Memory B cell (primary cell): ENCODE results near the gene FER1L5.
A peak's percentile ranks its signal among the peaks of the same experiment; 100 is the strongest.

ENCODE experiments used
- ATAC-seq: fragments of 150-1000 bp; cut with Tn5 transposase; 2 replicates; pipeline ENCODE4 v1.10.0; 2021; ENCODE audit warnings: low read depth, mild to moderate bottlenecking, moderate library complexity
- DNase-seq, 2 donors: peaks; one replicate each; pipeline ENCODE4 v3.0.0; 2022; ENCODE audit warnings: low spot score in 2 of 2
- H3K27ac Mint-ChIP-seq: one replicate; pipeline ENCODE4 v1.8.0; 2022; ENCODE audit warnings: mild to moderate bottlenecking, moderate library complexity, mixed read lengths
- H3K27me3 Mint-ChIP-seq: one replicate; pipeline ENCODE4 v1.8.0; 2022; ENCODE audit warnings: mixed read lengths
- H3K36me3 Mint-ChIP-seq: one replicate; pipeline ENCODE4 v1.8.0; 2022; ENCODE audit warnings: mild to moderate bottlenecking, mixed read lengths
- H3K4me1 Mint-ChIP-seq: one replicate; pipeline ENCODE4 v1.8.0; 2022; ENCODE audit warnings: mixed read lengths
- H3K4me3 Mint-ChIP-seq: one replicate; pipeline ENCODE4 v1.8.0; 2022; ENCODE audit warnings: mild to moderate bottlenecking, moderate library complexity, mixed read lengths
- H3K9me3 Mint-ChIP-seq: one replicate; pipeline ENCODE4 v1.8.0; 2022; ENCODE audit warnings: mixed read lengths

Gene FER1L5

GRCh38 chr2:96710985-96711384 lies 68.4 kb downstream of the FER1L5 start:
- Mint-ChIP-seq H3K27ac (no peak overlapping the region), H3K36me3 (peaks cover 25% of the 10 kb centered on the region), H3K4me1 (no peaks in the 10 kb centered on the region), H3K9me3 (no peaks in the 10 kb centered on the region), H3K27me3 (no peaks in the 10 kb centered on the region), H3K4me3 (no peak overlapping the region)
- DNase-seq (no peak), ATAC-seq (no peak)

- Mint-ChIP-seq H3K36me3 (peaks cover 15% of the 10 kb centered on the region), H3K4me3 (no peak overlapping the region), H3K9me3 (no peaks in the 10 kb centered on the region), H3K4me1 (no peaks in the 10 kb centered on the region), H3K27ac (no peak overlapping the region), H3K27me3 (no peaks in the 10 kb centered on the region)
- ATAC-seq (no peak), DNase-seq (no peak)
Measured at GRCh38 chr2:96715658-96716057, 73.1 kb downstream of the FER1L5 start.

- peaks cover 10% of the 10 kb centered on the region for H3K36me3 Mint-ChIP-seq
- H3K27me3 Mint-ChIP-seq: no peaks in the 10 kb centered on the region
- peak overlapping the region; percentile 70 for H3K27ac Mint-ChIP-seq
- H3K4me3 Mint-ChIP-seq: no peak overlapping the region
- H3K4me1 Mint-ChIP-seq: peaks cover 2% of the 10 kb centered on the region
- ATAC-seq (no peak), DNase-seq (no peak)
- H3K9me3 Mint-ChIP-seq: no peaks in the 10 kb centered on the region
Measured at GRCh38 chr2:96716388-96716787, 73.8 kb downstream of the FER1L5 start.

GRCh38 chr2:96726131-96726530 lies 83.6 kb downstream of the FER1L5 start:
- Mint-ChIP-seq H3K9me3 (no peaks in the 10 kb centered on the region), H3K36me3 (peaks cover 18% of the 10 kb centered on the region), H3K27ac (no peak overlapping the region), H3K27me3 (no peaks in the 10 kb centered on the region), H3K4me3 (no peak overlapping the region), H3K4me1 (no peaks in the 10 kb centered on the region)
- ATAC-seq: no peak
- DNase-seq: no peak

- H3K36me3 Mint-ChIP-seq: peaks cover 20% of the 10 kb centered on the region
- H3K4me1 Mint-ChIP-seq: no peaks in the 10 kb centered on the region
- H3K9me3 Mint-ChIP-seq: no peaks in the 10 kb centered on the region
- ATAC-seq (no peak), DNase-seq (no peak)
- no peak overlapping the region for H3K27ac Mint-ChIP-seq
- H3K27me3 Mint-ChIP-seq: no peaks in the 10 kb centered on the region
- no peak overlapping the region for H3K4me3 Mint-ChIP-seq
Measured at GRCh38 chr2:96727431-96727830, 84.9 kb downstream of the FER1L5 start.

- peak overlapping the region; percentile 65 for H3K27ac Mint-ChIP-seq
- no peaks in the 10 kb centered on the region for H3K4me1 Mint-ChIP-seq
- H3K36me3 Mint-ChIP-seq: peaks cover 29% of the 10 kb centered on the region
Measured at GRCh38 chr2:96729748-96730147, 87.2 kb downstream of the FER1L5 start.

GRCh38 chr2:96730212-96730611 lies 87.6 kb downstream of the FER1L5 start:
- Mint-ChIP-seq H3K4me1 (no peaks in the 10 kb centered on the region), H3K36me3 (peaks cover 30% of the 10 kb centered on the region), H3K27me3 (no peaks in the 10 kb centered on the region), H3K9me3 (no peaks in the 10 kb centered on the region), H3K4me3 (no peak overlapping the region), H3K27ac (peak overlapping the region; percentile 65)
- ATAC-seq (no peak), DNase-seq (no peak)

More at GRCh38 chr2:96729748-96730147, 87.2 kb downstream of the FER1L5 start:
- ATAC-seq (no peak), DNase-seq (no peak)
- Mint-ChIP-seq H3K27me3 (no peaks in the 10 kb centered on the region), H3K4me3 (no peak overlapping the region), H3K9me3 (no peaks in the 10 kb centered on the region)

- no peaks in the 10 kb centered on the region for H3K9me3 Mint-ChIP-seq
- DNase-seq: no peak
- no peaks in the 10 kb centered on the region for H3K27me3 Mint-ChIP-seq
- peaks cover 5% of the 10 kb centered on the region for H3K4me1 Mint-ChIP-seq
- no peak for ATAC-seq
- no peak overlapping the region for H3K27ac Mint-ChIP-seq
- no peak overlapping the region for H3K4me3 Mint-ChIP-seq
- H3K36me3 Mint-ChIP-seq: peaks cover 26% of the 10 kb centered on the region
Measured at GRCh38 chr2:96733931-96734330, 91.4 kb downstream of the FER1L5 start.

- H3K27me3 Mint-ChIP-seq: no peaks in the 10 kb centered on the region
- H3K27ac Mint-ChIP-seq: no peak overlapping the region
- H3K4me1 Mint-ChIP-seq: peaks cover 12% of the 10 kb centered on the region
- no peak overlapping the region for H3K4me3 Mint-ChIP-seq
- no peaks in the 10 kb centered on the region for H3K9me3 Mint-ChIP-seq
- ATAC-seq: no peak
- peaks cover 26% of the 10 kb centered on the region for H3K36me3 Mint-ChIP-seq
- no peak for DNase-seq
Measured at GRCh38 chr2:96734880-96735583, 92.5 kb downstream of the FER1L5 start.

GRCh38 chr2:96737251-96737650 lies 94.7 kb downstream of the FER1L5 start:
- H3K27ac Mint-ChIP-seq: no peak overlapping the region
- ATAC-seq (no peak), DNase-seq (no peak)
- no peaks in the 10 kb centered on the region for H3K9me3 Mint-ChIP-seq
- no peak overlapping the region for H3K4me3 Mint-ChIP-seq
- H3K36me3 Mint-ChIP-seq: peaks cover 14% of the 10 kb centered on the region
- H3K4me1 Mint-ChIP-seq: peaks cover 21% of the 10 kb centered on the region
- H3K27me3 Mint-ChIP-seq: no peaks in the 10 kb centered on the region

GRCh38 chr2:96737831-96738230 lies 95.3 kb downstream of the FER1L5 start:
- ATAC-seq: no peak
- Mint-ChIP-seq H3K4me3 (peak overlapping the region; percentile 0), H3K9me3 (no peaks in the 10 kb centered on the region), H3K36me3 (peaks cover 13% of the 10 kb centered on the region), H3K4me1 (peaks cover 21% of the 10 kb centered on the region), H3K27ac (no peak overlapping the region), H3K27me3 (no peaks in the 10 kb centered on the region)
- no peak for DNase-seq

GRCh38 chr2:96739076-96739632 lies 96.6 kb downstream of the FER1L5 start:
- H3K27me3 Mint-ChIP-seq: no peaks in the 10 kb centered on the region
- peak overlapping the region; percentile 95 for H3K4me3 Mint-ChIP-seq
- peaks cover 21% of the 10 kb centered on the region for H3K4me1 Mint-ChIP-seq
- H3K9me3 Mint-ChIP-seq: no peaks in the 10 kb centered on the region
- peaks cover 5% of the 10 kb centered on the region for H3K36me3 Mint-ChIP-seq
- peak overlapping the region; percentile 92 for H3K27ac Mint-ChIP-seq
- no peak for ATAC-seq
- no peak for DNase-seq

GRCh38 chr2:96739633-96740428 lies 97.3 kb downstream of the FER1L5 start, which contains the start of gene LMAN2L:
LMAN2L (minus strand) TSS chr2:96740064; CDS start chr2:96740040, 24 bp downstream.
- ATAC-seq: peak; percentile 94
- H3K36me3 Mint-ChIP-seq: peaks cover 3% of the 10 kb centered on the region

GRCh38 chr2:96747061-96747617 lies 104.6 kb downstream of the FER1L5 start:
- DNase-seq: no peak
- Mint-ChIP-seq H3K27me3 (no peaks in the 10 kb centered on the region), H3K4me3 (no peak overlapping the region), H3K36me3 (no peaks in the 10 kb centered on the region), H3K9me3 (no peaks in the 10 kb centered on the region), H3K4me1 (no peaks in the 10 kb centered on the region), H3K27ac (no peak overlapping the region)
- ATAC-seq: no peak

More at GRCh38 chr2:96739633-96740428, 97.3 kb downstream of the FER1L5 start, which contains the start of gene LMAN2L:
- Mint-ChIP-seq H3K4me1 (peaks cover 21% of the 10 kb centered on the region), H3K9me3 (no peaks in the 10 kb centered on the region), H3K27ac (peak within 1 kb of the TSS; percentile 92), H3K4me3 (peak within 1 kb of the TSS; percentile 95), H3K27me3 (no peaks in the 10 kb centered on the region)
- DNase-seq: peak; percentile 84 to 91
